GM12891 (cell line): ENCODE measurements around the gene LIN9. TPM values are rescaled to one million over a fixed set of nuclear protein-coding genes. Genes with fewer than 3 reads are reported as not detected.
A peak's percentile ranks its signal among the peaks of the same experiment; 100 is the strongest.

Experiments
- DNase-seq: peaks from one replicate; pipeline ENCODE4 v3.0.0; 2011; ENCODE audit warnings: low spot score; ENCODE audit not compliant: insufficient read length
- FAIRE-seq: peaks from 2 replicates; lab custom pipeline; 2011; peaks lifted over from hg19 to GRCh38; lab: Jason Lieb, UNC
- PAX5 ChIP-seq: IDR thresholded peaks from 2 replicates; pipeline ENCODE4 v1.6.1; 2011; ENCODE audit warnings: low read length, moderate library complexity, mild to moderate bottlenecking; ENCODE audit not compliant: insufficient read depth, severe bottlenecking
- POLR2A ChIP-seq: IDR thresholded peaks from 2 replicates; pipeline ENCODE4 v1.6.1; 2011; ENCODE audit warnings: low read depth, low read length, control low read depth
- POLR2AphosphoS5 ChIP-seq: IDR thresholded peaks from 2 replicates; pipeline ENCODE4 v1.6.1; 2011; ENCODE audit warnings: low read depth, low read length, control low read depth
- POU2F2 ChIP-seq: IDR thresholded peaks from 2 replicates; pipeline ENCODE4 v1.6.1; 2011; ENCODE audit warnings: low read depth, mild to moderate bottlenecking, control low read depth, low read length, moderate library complexity
- SPI1 ChIP-seq: IDR thresholded peaks from 2 replicates; pipeline ENCODE4 v1.6.1; 2011; ENCODE audit warnings: low read depth, low read length, control low read depth
- TAF1 ChIP-seq: IDR thresholded peaks from 2 replicates; pipeline ENCODE4 v1.6.1; 2011; ENCODE audit warnings: low read depth, low read length, control low read depth
- polyA plus RNA-seq: library from polyadenylated mRNA; unstranded; fragments of >200 nt; gene quantifications from one replicate; pipeline ENCODE4 v1.2.1, GENCODE V29; 2012; ENCODE audit warnings: low read depth, missing spikeins, inconsistent platforms; ENCODE audit not compliant: missing spikeins

LIN9 gene
- polyA plus RNA-seq, result 1.9 TPM

GRCh38 chr1:226308723-226309397, at the start of gene LIN9:
TSS of gene LIN9 (minus strand) at chr1:226309164. CDS start at chr1:226309139, 25 bp downstream.
- FAIRE-seq (peak; percentile 95), DNase-seq (peak; percentile 86)
- TF ChIP-seq TAF1, result peak; percentile 79
- TF ChIP-seq POLR2AphosphoS5, result peak; percentile 68; the same call in 1 of the 2 replicates
- peak; percentile 68 for TF ChIP-seq POLR2A
- no peak for TF ChIP-seq PAX5

- FAIRE-seq (no peak), DNase-seq (no peak)
- no peak for TF ChIP-seq PAX5
- no peak for TF ChIP-seq POLR2AphosphoS5
- TF ChIP-seq TAF1, result no peak
- no peak for TF ChIP-seq POLR2A
- no peak for TF ChIP-seq POU2F2
- no peak for TF ChIP-seq SPI1
These were observed 48.5 kb upstream of the LIN9 start for GRCh38 chr1:226357416-226357815.

GRCh38 chr1:226355669-226356551, 46.9 kb upstream of the LIN9 start:
- DNase-seq (no peak), FAIRE-seq (peak; percentile 33)
- TF ChIP-seq POLR2A (no peak), PAX5 (no peak), TAF1 (no peak), POU2F2 (no peak), POLR2AphosphoS5 (no peak), SPI1 (no peak)

GRCh38 chr1:226355016-226355415, 46.1 kb upstream of the LIN9 start:
- no peak for FAIRE-seq
- no peak for TF ChIP-seq SPI1
- TF ChIP-seq TAF1, result no peak
- no peak for TF ChIP-seq POU2F2
- no peak for TF ChIP-seq PAX5
- no peak for TF ChIP-seq POLR2A
- DNase-seq, result no peak

GRCh38 chr1:226353698-226354525, 44.9 kb upstream of the LIN9 start:
- peak; percentile 16 for FAIRE-seq
- TF ChIP-seq TAF1 (no peak), POLR2AphosphoS5 (no peak), POLR2A (0 out of 2 replicates have a peak, but pooled peaks have one; percentile 7), PAX5 (no peak), SPI1 (no peak), POU2F2 (no peak)
- DNase-seq, result no peak

- DNase-seq, result no peak
- TF ChIP-seq SPI1 (peak; percentile 72), POU2F2 (no peak), PAX5 (no peak), POLR2AphosphoS5 (no peak)
- no peak for FAIRE-seq
These were observed 42.7 kb upstream of the LIN9 start for GRCh38 chr1:226351709-226352108.

GRCh38 chr1:226350519-226350865, 41.5 kb upstream of the LIN9 start:
- FAIRE-seq, result no peak
- no peak for TF ChIP-seq SPI1
- no peak for TF ChIP-seq POLR2A
- no peak for TF ChIP-seq PAX5
- no peak for TF ChIP-seq TAF1
- TF ChIP-seq POLR2AphosphoS5, result no peak
- TF ChIP-seq POU2F2, result no peak
- DNase-seq, result no peak

- DNase-seq, result no peak
- TF ChIP-seq PAX5 (no peak), SPI1 (0 out of 2 replicates have a peak, but pooled peaks have one; percentile 9), POU2F2 (0 out of 2 replicates have a peak, but pooled peaks have one; percentile 18)
- peak; percentile 80 for FAIRE-seq
These were observed 41.0 kb upstream of the LIN9 start for GRCh38 chr1:226349801-226350518.
